OCI-LY3 (cell line): ENCODE data around the gene MAGI2.
"Not testable (repeated sequence)": the region's sequence is repeated elsewhere in the genome, so short reads cannot be mapped to it uniquely, and the experiment has no call there.

ENCODE experiments used
- CTCF ChIP-seq: fragments of 200-600, 300-600 bp; sonication (generic); IDR thresholded peaks from 2 replicates; pipeline ENCODE4 v1.5.1; 2014; ENCODE audit warnings: antibody characterized with exemption, low read length, low read depth
- EZH2phosphoT487 ChIP-seq: fragments of 200-600 bp; shearing (Covaris generic); IDR thresholded peaks from 2 replicates; pipeline ENCODE4 v1.6.1; 2018; ENCODE audit warnings: antibody characterized with exemption, mixed run types, low read depth

GRCh38 chr7:78240179-78240578 is 1213.3 kb downstream of the MAGI2 start:
- TF ChIP-seq CTCF, EZH2phosphoT487: not testable (repeated sequence)
